WTC11 (cell line): ENCODE measurements around the gene PLEKHS1. TPM values are rescaled to one million over a fixed set of nuclear protein-coding genes. Genes with fewer than 3 reads are reported as not detected.

ENCODE experiments used
- ATAC-seq: fragments of 200-7000 bp; cut with Tn5 transposase; 2 replicates; pipeline ENCODE4 v1.10.0; 2021; ENCODE audit warnings: mild to moderate bottlenecking, moderate library complexity
- Bru-seq: library from RNA; stranded (reverse); fragments of 400-500 nt; gene quantifications from one replicate; lab custom pipeline; 2021; lab: Mats Ljungman, UMichigan
- CTCF ChIA-PET: fragments of 300-600 bp; sonication (Branson Sonifier 250); formaldehyde crosslinking; loops from one replicate; lab custom pipeline; 2021; ENCODE audit warnings: antibody characterized with exemption; lab: Charles Lee
- POLR2A ChIA-PET: fragments of 350-600 bp; sonication (Branson Sonifier 250); formaldehyde crosslinking; loops from one replicate; lab custom pipeline; 2021; ENCODE audit warnings: antibody characterized with exemption; lab: Charles Lee
- DNase-seq: peaks from one replicate; pipeline ENCODE4 v3.0.0; 2021; ENCODE audit warnings: low spot score
- H3K27ac Mint-ChIP-seq: 2 replicates; pipeline ENCODE4 v1.8.0; 2021; ENCODE audit warnings: mixed read lengths
- H3K27me3 Mint-ChIP-seq: 2 replicates; pipeline ENCODE4 v1.8.0; 2021; ENCODE audit warnings: low read depth, mild to moderate bottlenecking, moderate library complexity, mixed read lengths
- H3K36me3 Mint-ChIP-seq: 2 replicates; pipeline ENCODE4 v1.8.0; 2021; ENCODE audit warnings: mixed read lengths
- H3K4me1 Mint-ChIP-seq: 2 replicates; pipeline ENCODE4 v1.8.0; 2022; ENCODE audit warnings: mixed read lengths
- H3K4me3 Mint-ChIP-seq: 2 replicates; pipeline ENCODE4 v1.8.0; 2021; ENCODE audit warnings: mild to moderate bottlenecking, moderate library complexity, mixed read lengths
- H3K9me3 Mint-ChIP-seq: 2 replicates; pipeline ENCODE4 v1.8.0; 2021; ENCODE audit warnings: mixed read lengths
- ATF1 ChIP-seq: sonication (generic); formaldehyde crosslinking; IDR thresholded peaks from 2 replicates; pipeline ENCODE4 v1.8.1; 2023; ENCODE audit warnings: mild to moderate bottlenecking, moderate library complexity, missing genetic modification reagents
- ATF3 ChIP-seq: sonication (generic); formaldehyde crosslinking; conservative IDR thresholded peaks from 2 replicates; pipeline ENCODE4 v1.8.1; 2022; ENCODE audit warnings: mild to moderate bottlenecking, missing genetic modification reagents
- CREM ChIP-seq: sonication (generic); formaldehyde crosslinking; IDR thresholded peaks from 2 replicates; pipeline ENCODE4 v1.8.1; 2022; ENCODE audit warnings: mild to moderate bottlenecking, missing genetic modification reagents, moderate library complexity
- FOXK1 ChIP-seq: sonication (generic); formaldehyde crosslinking; IDR thresholded peaks from 2 replicates; pipeline ENCODE4 v1.8.0; 2022; ENCODE audit warnings: mild to moderate bottlenecking, moderate library complexity, missing genetic modification reagents
- GABPB1 ChIP-seq: sonication (generic); formaldehyde crosslinking; IDR thresholded peaks from 2 replicates; pipeline ENCODE4 v1.8.1; 2023; ENCODE audit warnings: mild to moderate bottlenecking, missing genetic modification reagents
- HMGA2 ChIP-seq: fragments of 250-450 bp; sonication (Bioruptor Pico); IDR thresholded peaks from 2 replicates; pipeline ENCODE4 v1.4.0; 2021; ENCODE audit warnings: mild to moderate bottlenecking, moderate library complexity
- IRF2 ChIP-seq: sonication (generic); formaldehyde crosslinking; IDR thresholded peaks from 2 replicates; pipeline ENCODE4 v1.8.0; 2022; ENCODE audit warnings: low read depth, missing genetic modification reagents, borderline replicate concordance
- KAT7 ChIP-seq: sonication (generic); formaldehyde crosslinking; IDR thresholded peaks from 2 replicates; pipeline ENCODE4 v1.8.1; 2023; ENCODE audit warnings: missing genetic modification reagents, mild to moderate bottlenecking, borderline replicate concordance
- MXD4 ChIP-seq: fragments of 250-450 bp; sonication (Bioruptor Pico); IDR thresholded peaks from 2 replicates; pipeline ENCODE4 v1.8.0; 2021; ENCODE audit warnings: mild to moderate bottlenecking, moderate library complexity, borderline replicate concordance
- PREB ChIP-seq: sonication (generic); formaldehyde crosslinking; IDR thresholded peaks from 2 replicates; pipeline ENCODE4 v1.8.1; 2022; ENCODE audit warnings: mild to moderate bottlenecking, missing genetic modification reagents, moderate library complexity, borderline replicate concordance
- PRRX2 ChIP-seq: fragments of 250-450 bp; sonication (Bioruptor Pico); IDR thresholded peaks from 2 replicates; pipeline ENCODE4 v1.8.0; 2021; ENCODE audit warnings: mild to moderate bottlenecking
- RELA ChIP-seq: sonication (generic); formaldehyde crosslinking; IDR thresholded peaks from 2 replicates; pipeline ENCODE4 v1.8.1; 2022; ENCODE audit warnings: missing genetic modification reagents, mild to moderate bottlenecking, borderline replicate concordance
- SOX15 ChIP-seq: fragments of 250-450 bp; sonication (Bioruptor Pico); IDR thresholded peaks from 2 replicates; pipeline ENCODE4 v1.9.0; 2021; ENCODE audit warnings: mild to moderate bottlenecking
- TCF7 ChIP-seq: sonication (generic); formaldehyde crosslinking; IDR thresholded peaks from 2 replicates; pipeline ENCODE4 v1.8.0; 2022; ENCODE audit warnings: mild to moderate bottlenecking, low read depth, missing genetic modification reagents, moderate library complexity
- TEAD4 ChIP-seq: sonication (generic); formaldehyde crosslinking; IDR thresholded peaks from 2 replicates; pipeline ENCODE4 v1.8.0; 2022; ENCODE audit warnings: mild to moderate bottlenecking, missing genetic modification reagents
- ZNF138 ChIP-seq: sonication (generic); formaldehyde crosslinking; conservative IDR thresholded peaks from 2 replicates; pipeline ENCODE4 v1.8.1; 2022; ENCODE audit warnings: mild to moderate bottlenecking, moderate library complexity, missing genetic modification reagents
- long read RNA-seq, 3 experiments: library from RNA in 1 of 3; library from capped mRNA in 1 of 3; library from polyadenylated mRNA in 1 of 3; unstranded in 2 of 3; stranded (forward) in 1 of 3; transcript quantifications; one replicate each; pipeline ENCODE4 v2.0.0, GENCODE V29; 2021
- total RNA-seq: library from RNA; stranded (reverse); gene quantifications from 3 replicates; pipeline ENCODE4 v1.2.3, GENCODE V29; 2021
- TF ChIP-seq, protein P1 (sequence below): fragments of 200-600 bp; IDR thresholded peaks from 2 replicates; pipeline ENCODE4 v1.8.0; 2022; ENCODE audit warnings: antibody characterized with exemption
- TF ChIP-seq, protein P2 (sequence below): sonication (generic); formaldehyde crosslinking; IDR thresholded peaks from 2 replicates; pipeline ENCODE4 v1.8.1; 2023; ENCODE audit warnings: mild to moderate bottlenecking, missing genetic modification reagents, borderline replicate concordance
- TF ChIP-seq, protein P3 (sequence below): fragments of 250-450 bp; sonication (Bioruptor Pico); IDR thresholded peaks from 2 replicates; pipeline ENCODE4 v1.9.0; 2021; ENCODE audit warnings: mild to moderate bottlenecking

The PLEKHS1 gene
- total RNA-seq (not detected in 3 replicates), Bru-seq, nascent RNA (not detected)
- long read RNA-seq, experiment 1, result 0 reads
- long read RNA-seq, experiment 2, result 0 reads
- long read RNA-seq, experiment 3, result 0 reads

- H3K27me3 Mint-ChIP-seq, result no peaks in the 10 kb centered on the region; the same call in 1 of the 2 replicates
- CTCF ChIA-PET, result no interaction called here
- no peak within 1 kb of the TSS for H3K27ac Mint-ChIP-seq
- H3K36me3 Mint-ChIP-seq, result no peaks in the 10 kb centered on the region
- TF ChIP-seq TEAD4 (CRISPR knock-in tag), result no peak
- TF ChIP-seq, protein P1, sequence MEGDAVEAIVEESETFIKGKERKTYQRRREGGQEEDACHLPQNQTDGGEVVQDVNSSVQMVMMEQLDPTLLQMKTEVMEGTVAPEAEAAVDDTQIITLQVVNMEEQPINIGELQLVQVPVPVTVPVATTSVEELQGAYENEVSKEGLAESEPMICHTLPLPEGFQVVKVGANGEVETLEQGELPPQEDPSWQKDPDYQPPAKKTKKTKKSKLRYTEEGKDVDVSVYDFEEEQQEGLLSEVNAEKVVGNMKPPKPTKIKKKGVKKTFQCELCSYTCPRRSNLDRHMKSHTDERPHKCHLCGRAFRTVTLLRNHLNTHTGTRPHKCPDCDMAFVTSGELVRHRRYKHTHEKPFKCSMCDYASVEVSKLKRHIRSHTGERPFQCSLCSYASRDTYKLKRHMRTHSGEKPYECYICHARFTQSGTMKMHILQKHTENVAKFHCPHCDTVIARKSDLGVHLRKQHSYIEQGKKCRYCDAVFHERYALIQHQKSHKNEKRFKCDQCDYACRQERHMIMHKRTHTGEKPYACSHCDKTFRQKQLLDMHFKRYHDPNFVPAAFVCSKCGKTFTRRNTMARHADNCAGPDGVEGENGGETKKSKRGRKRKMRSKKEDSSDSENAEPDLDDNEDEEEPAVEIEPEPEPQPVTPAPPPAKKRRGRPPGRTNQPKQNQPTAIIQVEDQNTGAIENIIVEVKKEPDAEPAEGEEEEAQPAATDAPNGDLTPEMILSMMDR, result no peak
- no peak for TF ChIP-seq SOX15
- no peak for TF ChIP-seq PRRX2 (CRISPR knock-in tag)
- TF ChIP-seq, protein P2, sequence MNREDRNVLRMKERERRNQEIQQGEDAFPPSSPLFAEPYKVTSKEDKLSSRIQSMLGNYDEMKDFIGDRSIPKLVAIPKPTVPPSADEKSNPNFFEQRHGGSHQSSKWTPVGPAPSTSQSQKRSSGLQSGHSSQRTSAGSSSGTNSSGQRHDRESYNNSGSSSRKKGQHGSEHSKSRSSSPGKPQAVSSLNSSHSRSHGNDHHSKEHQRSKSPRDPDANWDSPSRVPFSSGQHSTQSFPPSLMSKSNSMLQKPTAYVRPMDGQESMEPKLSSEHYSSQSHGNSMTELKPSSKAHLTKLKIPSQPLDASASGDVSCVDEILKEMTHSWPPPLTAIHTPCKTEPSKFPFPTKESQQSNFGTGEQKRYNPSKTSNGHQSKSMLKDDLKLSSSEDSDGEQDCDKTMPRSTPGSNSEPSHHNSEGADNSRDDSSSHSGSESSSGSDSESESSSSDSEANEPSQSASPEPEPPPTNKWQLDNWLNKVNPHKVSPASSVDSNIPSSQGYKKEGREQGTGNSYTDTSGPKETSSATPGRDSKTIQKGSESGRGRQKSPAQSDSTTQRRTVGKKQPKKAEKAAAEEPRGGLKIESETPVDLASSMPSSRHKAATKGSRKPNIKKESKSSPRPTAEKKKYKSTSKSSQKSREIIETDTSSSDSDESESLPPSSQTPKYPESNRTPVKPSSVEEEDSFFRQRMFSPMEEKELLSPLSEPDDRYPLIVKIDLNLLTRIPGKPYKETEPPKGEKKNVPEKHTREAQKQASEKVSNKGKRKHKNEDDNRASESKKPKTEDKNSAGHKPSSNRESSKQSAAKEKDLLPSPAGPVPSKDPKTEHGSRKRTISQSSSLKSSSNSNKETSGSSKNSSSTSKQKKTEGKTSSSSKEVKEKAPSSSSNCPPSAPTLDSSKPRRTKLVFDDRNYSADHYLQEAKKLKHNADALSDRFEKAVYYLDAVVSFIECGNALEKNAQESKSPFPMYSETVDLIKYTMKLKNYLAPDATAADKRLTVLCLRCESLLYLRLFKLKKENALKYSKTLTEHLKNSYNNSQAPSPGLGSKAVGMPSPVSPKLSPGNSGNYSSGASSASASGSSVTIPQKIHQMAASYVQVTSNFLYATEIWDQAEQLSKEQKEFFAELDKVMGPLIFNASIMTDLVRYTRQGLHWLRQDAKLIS (CRISPR knock-in tag), result no peak
- TF ChIP-seq, protein P3, sequence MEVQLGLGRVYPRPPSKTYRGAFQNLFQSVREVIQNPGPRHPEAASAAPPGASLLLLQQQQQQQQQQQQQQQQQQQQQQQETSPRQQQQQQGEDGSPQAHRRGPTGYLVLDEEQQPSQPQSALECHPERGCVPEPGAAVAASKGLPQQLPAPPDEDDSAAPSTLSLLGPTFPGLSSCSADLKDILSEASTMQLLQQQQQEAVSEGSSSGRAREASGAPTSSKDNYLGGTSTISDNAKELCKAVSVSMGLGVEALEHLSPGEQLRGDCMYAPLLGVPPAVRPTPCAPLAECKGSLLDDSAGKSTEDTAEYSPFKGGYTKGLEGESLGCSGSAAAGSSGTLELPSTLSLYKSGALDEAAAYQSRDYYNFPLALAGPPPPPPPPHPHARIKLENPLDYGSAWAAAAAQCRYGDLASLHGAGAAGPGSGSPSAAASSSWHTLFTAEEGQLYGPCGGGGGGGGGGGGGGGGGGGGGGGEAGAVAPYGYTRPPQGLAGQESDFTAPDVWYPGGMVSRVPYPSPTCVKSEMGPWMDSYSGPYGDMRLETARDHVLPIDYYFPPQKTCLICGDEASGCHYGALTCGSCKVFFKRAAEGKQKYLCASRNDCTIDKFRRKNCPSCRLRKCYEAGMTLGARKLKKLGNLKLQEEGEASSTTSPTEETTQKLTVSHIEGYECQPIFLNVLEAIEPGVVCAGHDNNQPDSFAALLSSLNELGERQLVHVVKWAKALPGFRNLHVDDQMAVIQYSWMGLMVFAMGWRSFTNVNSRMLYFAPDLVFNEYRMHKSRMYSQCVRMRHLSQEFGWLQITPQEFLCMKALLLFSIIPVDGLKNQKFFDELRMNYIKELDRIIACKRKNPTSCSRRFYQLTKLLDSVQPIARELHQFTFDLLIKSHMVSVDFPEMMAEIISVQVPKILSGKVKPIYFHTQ, result no peak
- no peak for TF ChIP-seq ATF1 (CRISPR knock-in tag)
- no peak for TF ChIP-seq CREM (CRISPR knock-in tag)
- H3K9me3 Mint-ChIP-seq, result no peaks in the 10 kb centered on the region
- DNase-seq (no peak), ATAC-seq (no peak)
- H3K4me1 Mint-ChIP-seq, result no peaks in the 10 kb centered on the region
- POLR2A ChIA-PET, result no interaction called here
- no peak within 1 kb of the TSS for H3K4me3 Mint-ChIP-seq
These were observed at the start of gene PLEKHS1 for GRCh38 chr10:113751181-113751732. PLEKHS1 (plus strand) TSS chr10:113751682; CDS start chr10:113755278, 3,596 bp downstream.

GRCh38 chr10:113704637-113705343 lies 46.7 kb upstream of the PLEKHS1 start:
- Mint-ChIP-seq H3K36me3 (no peaks in the 10 kb centered on the region), H3K27ac (no peak overlapping the region), H3K4me1 (peaks cover 41% of the 10 kb centered on the region), H3K27me3 (no peaks in the 10 kb centered on the region), H3K4me3 (no peak overlapping the region), H3K9me3 (no peaks in the 10 kb centered on the region)
- no peak for DNase-seq
- POLR2A ChIA-PET, result no interaction called here
- peak; percentile 69 for ATAC-seq
- CTCF ChIA-PET, result interaction anchor here (0.6 to 1.7 kb wide), 5 partner anchors 15 to 396 kb away, joined by 3 to 9 read pairs (median 4); partner anchors contain the start of gene CASP7
- TF ChIP-seq HMGA2 (CRISPR knock-in tag) (no peak), RELA (CRISPR knock-in tag) (no peak), GABPB1 (CRISPR knock-in tag) (no peak), MXD4 (CRISPR knock-in tag) (no peak), ZNF138 (no peak), TCF7 (CRISPR knock-in tag) (no peak), FOXK1 (CRISPR knock-in tag) (no peak), KAT7 (CRISPR knock-in tag) (no peak), ATF3 (CRISPR knock-in tag) (no peak), PREB (CRISPR knock-in tag) (no peak), IRF2 (CRISPR knock-in tag) (no peak)
